Gastrocnemius medialis (tissue), 4 donors: ENCODE results near the gene CPM.
"Not testable (repeated sequence)": the region's sequence is repeated elsewhere in the genome, so short reads cannot be mapped to it uniquely, and the experiment has no call there.

Source experiments
- POLR2A ChIP-seq, 2 donors: fragments of 450-650 bp; IDR thresholded peaks; one replicate each; pipeline ENCODE4 v1.6.1; 2017; ENCODE audit warnings: antibody characterized with exemption in 2 of 2, mild to moderate bottlenecking in 2 of 2, moderate library complexity in 2 of 2
- TF ChIP-seq, protein P1 (sequence below), 5 experiments: fragments of 450-650 bp in 3 of 5; fragments of 200-600 bp in 2 of 5; sonication (generic) in 2 of 5; IDR thresholded peaks in 4 of 5; conservative IDR thresholded peaks in 1 of 5; 1 replicate in 4 of 5; 2 replicates in 1 of 5; pipeline ENCODE4 v1.5.1; 2016 to 2019; ENCODE audit warnings: antibody characterized with exemption in 5 of 5, mild to moderate bottlenecking in 3 of 5, moderate library complexity in 3 of 5

DNA sequence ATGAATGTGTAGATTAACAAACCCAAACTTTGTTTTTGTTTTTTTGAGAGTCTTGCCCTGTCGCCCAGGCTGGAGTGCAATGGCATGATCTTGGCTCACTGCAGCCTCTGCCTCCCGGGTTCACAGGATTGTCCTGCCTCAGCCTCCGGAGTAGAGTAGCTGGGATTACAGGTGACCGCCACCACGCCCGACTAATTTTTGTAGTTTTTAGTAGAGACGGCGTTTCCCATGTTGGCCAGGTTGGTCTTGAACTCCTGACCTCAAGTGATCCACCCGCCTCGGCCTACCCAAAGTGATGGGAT lies 125.7 kb downstream of the CPM start:
- TF ChIP-seq, protein P1, sequence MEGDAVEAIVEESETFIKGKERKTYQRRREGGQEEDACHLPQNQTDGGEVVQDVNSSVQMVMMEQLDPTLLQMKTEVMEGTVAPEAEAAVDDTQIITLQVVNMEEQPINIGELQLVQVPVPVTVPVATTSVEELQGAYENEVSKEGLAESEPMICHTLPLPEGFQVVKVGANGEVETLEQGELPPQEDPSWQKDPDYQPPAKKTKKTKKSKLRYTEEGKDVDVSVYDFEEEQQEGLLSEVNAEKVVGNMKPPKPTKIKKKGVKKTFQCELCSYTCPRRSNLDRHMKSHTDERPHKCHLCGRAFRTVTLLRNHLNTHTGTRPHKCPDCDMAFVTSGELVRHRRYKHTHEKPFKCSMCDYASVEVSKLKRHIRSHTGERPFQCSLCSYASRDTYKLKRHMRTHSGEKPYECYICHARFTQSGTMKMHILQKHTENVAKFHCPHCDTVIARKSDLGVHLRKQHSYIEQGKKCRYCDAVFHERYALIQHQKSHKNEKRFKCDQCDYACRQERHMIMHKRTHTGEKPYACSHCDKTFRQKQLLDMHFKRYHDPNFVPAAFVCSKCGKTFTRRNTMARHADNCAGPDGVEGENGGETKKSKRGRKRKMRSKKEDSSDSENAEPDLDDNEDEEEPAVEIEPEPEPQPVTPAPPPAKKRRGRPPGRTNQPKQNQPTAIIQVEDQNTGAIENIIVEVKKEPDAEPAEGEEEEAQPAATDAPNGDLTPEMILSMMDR (IDR thresholded peaks at IDR 0.05 in 4 of 5, conservative IDR thresholded peaks at IDR 0.05 in 1 of 5): not testable (repeated sequence)
- TF ChIP-seq POLR2A (IDR thresholded peaks at IDR 0.05): not testable (repeated sequence)
